SU-DHL-6 (cell line): Measurements from ENCODE around the gene ANKRD13C.
"Not testable (repeated sequence)": the region's sequence is repeated elsewhere in the genome, so short reads cannot be mapped to it uniquely, and the experiment has no call there.

Experiments
- H2AFZ ChIP-seq: fragments of 200-600 bp; sonication (generic); 2 replicates; pipeline ENCODE4 v1.6.1; 2014; ENCODE audit warnings: low read depth, mild to moderate bottlenecking, moderate library complexity, mixed read lengths, antibody characterized with exemption, low read length; ENCODE audit not compliant: severe bottlenecking
- H3F3A ChIP-seq: fragments of 200-600 bp; shearing (Covaris generic); 2 replicates; pipeline ENCODE4 v1.6.0; 2016; ENCODE audit warnings: antibody characterized with exemption, mild to moderate bottlenecking; ENCODE audit not compliant: insufficient read depth
- H3K27ac ChIP-seq: fragments of 200-600 bp; sonication (generic); 2 replicates; pipeline ENCODE4 v1.5.1; 2016; ENCODE audit warnings: low read depth, mild to moderate bottlenecking, low read length, moderate library complexity, mixed read lengths
- H3K27me3 ChIP-seq: fragments of 200-600 bp; sonication (generic), shearing (Covaris generic); 2 replicates; pipeline ENCODE4 v1.6.0; 2014; ENCODE audit warnings: mild to moderate bottlenecking, low read length
- H3K36me3 ChIP-seq: fragments of 200-600 bp; sonication (generic); 2 replicates; pipeline ENCODE4 v1.6.1; 2014; ENCODE audit warnings: mild to moderate bottlenecking, low read length, mixed read lengths
- H3K4me2 ChIP-seq: fragments of 300-600, 200-600 bp; shearing (Covaris generic), sonication (generic); 2 replicates; pipeline ENCODE4 v1.6.0; 2014; ENCODE audit warnings: low read length, low read depth, mild to moderate bottlenecking; ENCODE audit not compliant: poor library complexity, severe bottlenecking
- H3K4me3 ChIP-seq: fragments of 200-600 bp; sonication (generic); 2 replicates; pipeline ENCODE4 v1.5.1; 2014; ENCODE audit warnings: antibody characterized with exemption, low read length, mild to moderate bottlenecking, mixed read lengths; ENCODE audit not compliant: insufficient read depth, poor library complexity, severe bottlenecking
- H3K79me2 ChIP-seq: fragments of 200-600 bp; sonication (generic); 2 replicates; pipeline ENCODE4 v1.6.1; 2014; ENCODE audit warnings: mild to moderate bottlenecking, low read length, moderate library complexity; ENCODE audit not compliant: insufficient read depth
- H3K9ac ChIP-seq: fragments of 200-600 bp; sonication (generic); 2 replicates; pipeline ENCODE4 v1.7.0; 2014; ENCODE audit warnings: mild to moderate bottlenecking, low read length
- H3K9me2 ChIP-seq: fragments of 200-600 bp; sonication (generic); replicated peaks from 2 replicates; pipeline ENCODE4 v1.6.1; 2014; ENCODE audit warnings: low read length; ENCODE audit not compliant: insufficient read depth
- H3K9me3 ChIP-seq: fragments of 200-600 bp; sonication (generic); 2 replicates; pipeline ENCODE4 v1.6.1; 2014; ENCODE audit warnings: low read length, mixed read lengths; ENCODE audit not compliant: insufficient read depth
- H4K20me1 ChIP-seq: fragments of 200-600 bp; sonication (generic); 2 replicates; pipeline ENCODE4 v1.6.1; 2014; ENCODE audit warnings: low read depth, mild to moderate bottlenecking, antibody characterized with exemption, low read length, moderate library complexity, mixed read lengths
- CTCF ChIP-seq: fragments of 200-600 bp; sonication (generic); IDR thresholded peaks from one replicate; pipeline ENCODE4 v1.5.1; 2017; ENCODE audit warnings: antibody characterized with exemption, mild to moderate bottlenecking, low read length, moderate library complexity; ENCODE audit not compliant: insufficient read depth, poor library complexity, severe bottlenecking
- EZH2phosphoT487 ChIP-seq: fragments of 200-600 bp; sonication (generic), shearing (Covaris generic); conservative IDR thresholded peaks from 2 replicates; pipeline ENCODE4 v1.6.1; 2018; ENCODE audit warnings: mild to moderate bottlenecking, antibody characterized with exemption, low read length, moderate library complexity, mixed read lengths

The ANKRD13C gene

GRCh38 chr1:70376196-70376595 lies 21.7 kb upstream of the ANKRD13C start:
- H3K27me3 ChIP-seq: no peaks in the 10 kb centered on the region
- TF ChIP-seq EZH2phosphoT487 (no peak), CTCF (no peak)

GRCh38 chr1:70373580-70373979 lies 19.1 kb upstream of the ANKRD13C start:
- not testable (repeated sequence) for H4K20me1 ChIP-seq, H3K79me2 ChIP-seq, H3K4me3 ChIP-seq, H3K4me2 ChIP-seq, H3F3A ChIP-seq, H3K9me3 ChIP-seq, H3K27ac ChIP-seq, H2AFZ ChIP-seq, H3K9ac ChIP-seq, H3K9me2 ChIP-seq, H3K36me3 ChIP-seq, H3K27me3 ChIP-seq

More at GRCh38 chr1:70376196-70376595, 21.7 kb upstream of the ANKRD13C start:
- Histone ChIP-seq H3K27ac (no peak overlapping the region), H3K36me3 (no peaks in the 10 kb centered on the region), H4K20me1 (no peaks in the 10 kb centered on the region), H3K9me2 (no peaks in the 10 kb centered on the region), H3K79me2 (no peaks in the 10 kb centered on the region), H3F3A (no peaks in the 10 kb centered on the region), H3K9ac (no peak overlapping the region), H2AFZ (no peak overlapping the region), H3K4me2 (no peak overlapping the region), H3K4me3 (no peak overlapping the region), H3K9me3 (no peaks in the 10 kb centered on the region)

- Histone ChIP-seq H3K4me3 (no peak overlapping the region), H4K20me1 (no peaks in the 10 kb centered on the region), H3K4me2 (no peak overlapping the region), H3K27me3 (no peaks in the 10 kb centered on the region), H3K27ac (no peak overlapping the region), H3K9me3 (no peaks in the 10 kb centered on the region), H3K9me2 (no peaks in the 10 kb centered on the region), H2AFZ (no peak overlapping the region), H3K36me3 (no peaks in the 10 kb centered on the region), H3K79me2 (no peaks in the 10 kb centered on the region), H3K9ac (no peak overlapping the region), H3F3A (no peaks in the 10 kb centered on the region)
- TF ChIP-seq CTCF: no peak
- TF ChIP-seq EZH2phosphoT487: no peak
These were observed 17.9 kb upstream of the ANKRD13C start for GRCh38 chr1:70372426-70372825.

DNA sequence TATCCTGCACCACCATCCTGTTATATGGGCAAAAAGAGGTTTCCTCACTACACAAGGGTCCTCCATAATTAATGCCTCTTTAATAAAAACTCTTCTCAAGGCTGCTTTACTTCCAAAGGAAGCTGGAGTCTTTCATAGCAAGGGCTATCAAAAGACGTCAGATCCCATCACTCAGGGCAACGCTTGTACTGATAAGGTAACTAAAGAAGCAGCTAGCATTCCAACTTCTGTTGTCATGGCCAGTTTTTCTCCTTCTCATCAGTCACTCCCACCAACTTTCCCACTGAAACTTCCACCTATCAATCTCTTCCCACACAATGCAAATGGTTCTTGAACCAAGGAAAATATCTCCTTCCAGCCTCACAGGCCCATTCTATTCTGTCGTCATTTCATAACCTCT lies 17.1 kb upstream of the ANKRD13C start:
- not testable (repeated sequence) for H3K27ac ChIP-seq, H3K4me2 ChIP-seq, H3K9me3 ChIP-seq, H3K9me2 ChIP-seq, H2AFZ ChIP-seq, H3K36me3 ChIP-seq, H3K4me3 ChIP-seq, H3K9ac ChIP-seq, H3F3A ChIP-seq, H3K79me2 ChIP-seq, H4K20me1 ChIP-seq, H3K27me3 ChIP-seq

- H3K4me3 ChIP-seq, H3K9me3 ChIP-seq, H3K27me3 ChIP-seq, H2AFZ ChIP-seq, H3K9ac ChIP-seq, H3K4me2 ChIP-seq, H3K36me3 ChIP-seq, H3F3A ChIP-seq, H3K27ac ChIP-seq, H3K79me2 ChIP-seq, H3K9me2 ChIP-seq, H4K20me1 ChIP-seq: not testable (repeated sequence)
These were observed 12.9 kb upstream of the ANKRD13C start for GRCh38 chr1:70367397-70367796.

DNA sequence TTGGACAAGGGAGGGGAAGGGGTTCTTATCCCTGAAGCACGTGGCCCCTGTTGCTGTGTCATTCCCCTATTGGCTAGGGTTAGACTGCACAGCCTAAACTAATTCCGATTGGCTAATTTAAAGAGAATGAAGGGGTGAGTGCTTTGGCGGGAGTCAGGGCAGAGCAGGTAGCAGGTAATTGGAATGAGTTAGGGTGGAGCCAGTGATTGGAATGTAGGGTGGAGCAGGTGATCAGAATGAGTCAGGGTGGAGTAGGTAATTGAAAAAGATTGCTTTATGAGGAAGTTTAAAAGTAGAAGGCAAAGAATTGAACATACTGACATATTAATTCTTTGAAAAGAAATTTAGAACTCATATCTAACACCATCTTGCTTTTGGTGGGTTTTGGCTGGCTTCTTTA lies 12.5 kb upstream of the ANKRD13C start:
- not testable (repeated sequence) for H3K9ac ChIP-seq, H3F3A ChIP-seq, H3K27ac ChIP-seq, H3K27me3 ChIP-seq, H4K20me1 ChIP-seq, H3K4me2 ChIP-seq, H3K9me2 ChIP-seq, H3K4me3 ChIP-seq, H3K36me3 ChIP-seq, H3K9me3 ChIP-seq, H3K79me2 ChIP-seq, H2AFZ ChIP-seq

- H3K9me2 ChIP-seq, H3K9ac ChIP-seq, H3F3A ChIP-seq, H3K4me2 ChIP-seq, H3K27ac ChIP-seq, H4K20me1 ChIP-seq, H3K9me3 ChIP-seq, H3K36me3 ChIP-seq, H3K27me3 ChIP-seq, H3K79me2 ChIP-seq, H3K4me3 ChIP-seq, H2AFZ ChIP-seq: not testable (repeated sequence)
These were observed 12.0 kb upstream of the ANKRD13C start for GRCh38 chr1:70366425-70366952.
